GM21723 (cell line): ENCODE measurements around the gene FOXC2.

Experiments used
- ATAC-seq: cut with Tn5 transposase; IDR thresholded peaks from one replicate; pipeline ENCODE4 v1.9.1; 2021; ENCODE audit warnings: mild to moderate bottlenecking, moderate library complexity; ENCODE audit not compliant: unreplicated experiment

FOXC2 gene

GRCh38 chr16:86566601-86566965 is at the start of gene FOXC2:
FOXC2 (plus strand) TSS chr16:86566829; CDS start chr16:86567336, 507 bp downstream.
- no peak for ATAC-seq

- no peak for ATAC-seq
Measured at GRCh38 chr16:86517033-86517432, 49.6 kb upstream of the FOXC2 start.

GRCh38 chr16:86517652-86518258 is 48.9 kb upstream of the FOXC2 start:
- ATAC-seq: no peak

GRCh38 chr16:86519007-86519648 is 47.5 kb upstream of the FOXC2 start:
- no peak for ATAC-seq

- ATAC-seq: no peak
Measured at GRCh38 chr16:86519649-86520316, 46.8 kb upstream of the FOXC2 start.

GRCh38 chr16:86520317-86521210 is 46.1 kb upstream of the FOXC2 start:
- no peak for ATAC-seq

GRCh38 chr16:86521236-86522197 is 45.1 kb upstream of the FOXC2 start:
- no peak for ATAC-seq

- no peak for ATAC-seq
Measured at GRCh38 chr16:86522634-86523033, 44.0 kb upstream of the FOXC2 start.

- no peak for ATAC-seq
Measured at GRCh38 chr16:86523166-86523740, 43.4 kb upstream of the FOXC2 start.

GRCh38 chr16:86524029-86524428 is 42.6 kb upstream of the FOXC2 start:
- ATAC-seq: no peak

GRCh38 chr16:86525696-86526095 is 40.9 kb upstream of the FOXC2 start:
- ATAC-seq: no peak

- no peak for ATAC-seq
Measured at GRCh38 chr16:86527366-86527765, 39.3 kb upstream of the FOXC2 start.

- ATAC-seq: no peak
Measured at GRCh38 chr16:86528061-86528929, 38.3 kb upstream of the FOXC2 start.

GRCh38 chr16:86529160-86529559 is 37.5 kb upstream of the FOXC2 start:
- no peak for ATAC-seq

- ATAC-seq: no peak
Measured at GRCh38 chr16:86530251-86531190, 36.1 kb upstream of the FOXC2 start.

GRCh38 chr16:86531191-86531545 is 35.5 kb upstream of the FOXC2 start:
- ATAC-seq: no peak

- no peak for ATAC-seq
Measured at GRCh38 chr16:86531641-86532525, 34.7 kb upstream of the FOXC2 start.
